Esophagus muscularis mucosa (tissue), 4 donors: ENCODE measurements around the gene ZNF559. TPM values are rescaled to one million over a fixed set of nuclear protein-coding genes. Genes with fewer than 3 reads are reported as not detected.
A peak's percentile ranks its signal among the peaks of the same experiment; 100 is the strongest.

Source experiments
- DNase-seq: peaks from one replicate; pipeline ENCODE4 v3.0.0-alpha.2; 2017; ENCODE audit errors: extremely low spot score
- H3K27ac ChIP-seq, 4 donors: fragments of 200-600 bp; sonication (generic); replicated peaks in 1 of 4; 1 replicate in 3 of 4; 2 replicates in 1 of 4; pipeline ENCODE4 v1.5.1; 2016 to 2019; ENCODE audit warnings: mild to moderate bottlenecking in 1 of 4
- H3K27me3 ChIP-seq, 4 donors: fragments of 200-600 bp; sonication (generic); one replicate each; pipeline versions ENCODE4 v1.5.1 to v1.6.0; 2016 to 2019
- H3K36me3 ChIP-seq, 4 donors: fragments of 200-600 bp; sonication (generic); one replicate each; pipeline ENCODE4 v1.5.1; 2016 to 2019
- H3K4me1 ChIP-seq, 4 donors: fragments of 200-600 bp; sonication (generic); one replicate each; pipeline ENCODE4 v1.5.1; 2016 to 2019
- H3K4me3 ChIP-seq, 4 donors: fragments of 200-600 bp; sonication (generic); 1 replicate in 2 of 4; 2 replicates in 2 of 4; pipeline ENCODE4 v1.5.1; 2016 to 2019; ENCODE audit warnings: mild to moderate bottlenecking in 4 of 4, moderate library complexity in 1 of 4
- H3K9me3 ChIP-seq, 4 donors: fragments of 200-600 bp; sonication (generic); 1 replicate in 3 of 4; 2 replicates in 1 of 4; pipeline ENCODE4 v1.5.1; 2016 to 2019
- EP300 ChIP-seq: sonication (generic); formaldehyde crosslinking; IDR thresholded peaks from one replicate; pipeline ENCODE4 v1.6.1; 2017; ENCODE audit warnings: antibody characterized with exemption
- POLR2A ChIP-seq: fragments of 450-650 bp; IDR thresholded peaks from one replicate; pipeline ENCODE4 v1.6.1; 2017; ENCODE audit warnings: antibody characterized with exemption, moderate library complexity, mild to moderate bottlenecking, low read depth
- POLR2AphosphoS5 ChIP-seq, 2 donors: sonication (generic); formaldehyde crosslinking; IDR thresholded peaks; one replicate each; pipeline ENCODE4 v1.6.1; 2017; ENCODE audit warnings: antibody characterized with exemption in 2 of 2
- WGBS: methylation state at CpG from one replicate; pipeline ENCODE4 v1.1.5; 2018; 5-methylcytosine and 5-hydroxymethylcytosine counted together
- intact Hi-C: fragments of 100-400 bp; cut with DNase I; formaldehyde crosslinking; loops from one replicate; pipeline ENCODE4 v1.15.1; 2023
- total RNA-seq, 4 donors: library from RNA; depleted of rRNA; stranded (reverse); fragments of >200 nt; gene quantifications; one replicate each; pipeline versions ENCODE4 v1.1.0 to v1.2.1, GENCODE V29; 2016
- TF ChIP-seq, protein P1 (sequence below), 3 experiments: fragments of 200-600 bp in 2 of 3; fragments of 450-650 bp in 1 of 3; sonication (generic) in 2 of 3; IDR thresholded peaks; one replicate each; pipeline ENCODE4 v1.5.1; 2017 to 2019; ENCODE audit warnings: antibody characterized with exemption in 3 of 3, mild to moderate bottlenecking in 2 of 3, moderate library complexity in 1 of 3

Gene ZNF559
- total RNA-seq, 4 donors from 2014 or later: 8.8 to 18.9 (median 18.6) TPM

DNA sequence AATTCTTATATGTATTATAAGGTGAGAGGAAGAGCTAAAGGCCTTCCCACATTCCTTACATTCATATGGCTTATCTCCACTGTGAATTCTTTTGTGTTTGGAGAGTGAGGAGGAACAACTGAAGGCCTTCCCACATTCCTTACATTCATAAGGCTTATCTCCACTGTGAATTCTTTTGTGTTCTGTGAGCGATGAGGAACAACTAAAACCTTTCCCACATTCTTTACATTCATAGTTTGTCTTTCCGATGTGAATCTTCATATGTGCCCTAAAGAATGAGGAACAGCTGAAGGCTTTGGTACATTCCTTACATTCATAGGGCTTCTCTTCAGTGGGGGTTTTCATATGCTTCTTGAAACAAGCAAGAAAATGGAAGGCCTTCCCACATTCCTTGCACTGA lies 27.6 kb upstream of the ZNF559 start:
- H3K27me3 ChIP-seq: no peaks in the 10 kb centered on the region
- TF ChIP-seq, protein P1, sequence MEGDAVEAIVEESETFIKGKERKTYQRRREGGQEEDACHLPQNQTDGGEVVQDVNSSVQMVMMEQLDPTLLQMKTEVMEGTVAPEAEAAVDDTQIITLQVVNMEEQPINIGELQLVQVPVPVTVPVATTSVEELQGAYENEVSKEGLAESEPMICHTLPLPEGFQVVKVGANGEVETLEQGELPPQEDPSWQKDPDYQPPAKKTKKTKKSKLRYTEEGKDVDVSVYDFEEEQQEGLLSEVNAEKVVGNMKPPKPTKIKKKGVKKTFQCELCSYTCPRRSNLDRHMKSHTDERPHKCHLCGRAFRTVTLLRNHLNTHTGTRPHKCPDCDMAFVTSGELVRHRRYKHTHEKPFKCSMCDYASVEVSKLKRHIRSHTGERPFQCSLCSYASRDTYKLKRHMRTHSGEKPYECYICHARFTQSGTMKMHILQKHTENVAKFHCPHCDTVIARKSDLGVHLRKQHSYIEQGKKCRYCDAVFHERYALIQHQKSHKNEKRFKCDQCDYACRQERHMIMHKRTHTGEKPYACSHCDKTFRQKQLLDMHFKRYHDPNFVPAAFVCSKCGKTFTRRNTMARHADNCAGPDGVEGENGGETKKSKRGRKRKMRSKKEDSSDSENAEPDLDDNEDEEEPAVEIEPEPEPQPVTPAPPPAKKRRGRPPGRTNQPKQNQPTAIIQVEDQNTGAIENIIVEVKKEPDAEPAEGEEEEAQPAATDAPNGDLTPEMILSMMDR (IDR thresholded peaks at IDR 0.05): no peak
- no peak for TF ChIP-seq POLR2AphosphoS5 (IDR thresholded peaks at IDR 0.05)
- TF ChIP-seq EP300: no peak
- TF ChIP-seq POLR2A: no peak
- peaks cover 12 to 99% (median 97%) of the 10 kb centered on the region in 4 donors for H3K9me3 ChIP-seq
- DNase-seq: no peak
- intact Hi-C loops: no loop called here
- H3K4me1 ChIP-seq: no peaks in the 10 kb centered on the region
- WGBS: 98% methylated on average over 2 of the region's 2 CpGs
- no peak overlapping the region for H3K4me3 ChIP-seq
- H3K36me3 ChIP-seq: peaks cover 64 to 100% (median 78%) of the 10 kb centered on the region in 4 donors
- no peak overlapping the region for H3K27ac ChIP-seq

DNA sequence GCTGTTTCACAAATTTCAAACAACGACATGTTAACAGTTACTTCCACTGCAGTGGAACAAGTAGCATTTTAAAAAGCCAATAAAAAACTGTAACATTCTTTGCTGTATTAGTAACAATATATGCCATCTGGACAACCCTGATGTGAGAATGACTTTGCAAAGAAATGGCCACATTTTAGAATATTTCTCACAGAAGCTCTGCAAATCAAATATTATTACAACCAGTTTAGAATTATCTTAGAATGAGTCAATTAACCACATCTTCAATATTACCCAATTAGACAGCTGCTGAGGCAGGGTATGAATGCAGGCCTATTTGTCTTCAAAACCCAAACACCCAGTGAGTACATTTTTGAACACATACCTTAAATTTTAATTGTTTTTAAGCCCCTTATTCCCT lies 17.5 kb upstream of the ZNF559 start:
- H3K36me3 ChIP-seq: peaks cover 34 to 49% (median 36%) of the 10 kb centered on the region in 4 donors
- peaks cover 7 to 29% (median 24%) of the 10 kb centered on the region in 4 donors for H3K4me1 ChIP-seq
- WGBS: 95% methylated on average over 1 of the region's 1 CpG
- H3K27me3 ChIP-seq: no peaks in the 10 kb centered on the region
- TF ChIP-seq, protein P1 (IDR thresholded peaks at IDR 0.05): no peak
- TF ChIP-seq EP300: no peak
- intact Hi-C loops: loop anchor here (5.0 kb wide), 2 partner anchors 131 to 164 kb away; partner anchors contain the start of genes ZNF266 and ZNF317
- H3K4me3 ChIP-seq: no peak overlapping the region
- no peak overlapping the region for H3K27ac ChIP-seq
- peaks cover 0 to 22% (median 9%) of the 10 kb centered on the region in 4 donors for H3K9me3 ChIP-seq
- DNase-seq: no peak

DNA sequence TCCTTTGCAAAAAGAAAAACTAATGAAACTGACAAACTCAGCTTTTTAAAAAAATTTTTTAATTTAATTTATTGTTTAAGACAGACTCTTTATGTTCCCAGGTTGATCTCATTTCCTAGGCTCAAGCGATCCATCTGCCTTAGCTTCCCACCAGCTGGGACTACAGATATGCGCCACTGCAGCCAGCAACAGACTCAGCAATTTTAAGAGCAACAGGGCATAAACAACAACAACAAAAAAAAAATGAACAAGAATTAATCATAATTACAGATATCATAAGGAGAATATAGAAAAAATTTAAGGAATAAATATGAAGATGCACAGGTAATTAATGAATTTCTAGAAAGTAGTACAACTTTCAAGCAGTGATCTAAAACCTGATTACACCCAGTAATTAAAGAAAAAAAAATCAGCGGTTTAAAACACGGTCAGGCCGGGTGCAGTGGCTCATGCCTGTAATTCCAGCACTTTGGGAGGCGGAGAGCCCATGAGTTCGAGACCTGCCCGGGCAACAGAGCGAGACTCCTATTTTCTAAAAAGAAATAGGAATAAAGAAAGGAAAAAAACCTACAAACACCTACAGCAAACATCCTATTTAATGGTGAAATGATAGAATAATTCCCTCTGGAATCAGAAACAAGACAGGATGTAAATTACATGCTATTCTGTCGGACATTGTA lies 15.7 kb upstream of the ZNF559 start:
- Histone ChIP-seq H3K36me3 (peaks cover 17 to 31% (median 18%) of the 10 kb centered on the region in 4 donors), H3K4me1 (peaks cover 7 to 32% (median 25%) of the 10 kb centered on the region in 4 donors), H3K9me3 (peaks cover 0 to 4% (median 0%) of the 10 kb centered on the region in 4 donors), H3K4me3 (peak overlapping the region; percentile 86 to 94 (median 89)), H3K27ac (no peak overlapping the region), H3K27me3 (no peaks in the 10 kb centered on the region)
- TF ChIP-seq POLR2A: no peak
- TF ChIP-seq, protein P1 (IDR thresholded peaks at IDR 0.05): no peak
- no peak for TF ChIP-seq EP300
- TF ChIP-seq POLR2AphosphoS5 (IDR thresholded peaks at IDR 0.05): no peak
- 68% methylated on average over 10 of the region's 10 CpGs for WGBS
- no peak for DNase-seq
- intact Hi-C loops: loop anchor here (5.0 kb wide), 2 partner anchors 129 to 166 kb away; partner anchors contain the start of genes ZNF266 and ZNF317

DNA sequence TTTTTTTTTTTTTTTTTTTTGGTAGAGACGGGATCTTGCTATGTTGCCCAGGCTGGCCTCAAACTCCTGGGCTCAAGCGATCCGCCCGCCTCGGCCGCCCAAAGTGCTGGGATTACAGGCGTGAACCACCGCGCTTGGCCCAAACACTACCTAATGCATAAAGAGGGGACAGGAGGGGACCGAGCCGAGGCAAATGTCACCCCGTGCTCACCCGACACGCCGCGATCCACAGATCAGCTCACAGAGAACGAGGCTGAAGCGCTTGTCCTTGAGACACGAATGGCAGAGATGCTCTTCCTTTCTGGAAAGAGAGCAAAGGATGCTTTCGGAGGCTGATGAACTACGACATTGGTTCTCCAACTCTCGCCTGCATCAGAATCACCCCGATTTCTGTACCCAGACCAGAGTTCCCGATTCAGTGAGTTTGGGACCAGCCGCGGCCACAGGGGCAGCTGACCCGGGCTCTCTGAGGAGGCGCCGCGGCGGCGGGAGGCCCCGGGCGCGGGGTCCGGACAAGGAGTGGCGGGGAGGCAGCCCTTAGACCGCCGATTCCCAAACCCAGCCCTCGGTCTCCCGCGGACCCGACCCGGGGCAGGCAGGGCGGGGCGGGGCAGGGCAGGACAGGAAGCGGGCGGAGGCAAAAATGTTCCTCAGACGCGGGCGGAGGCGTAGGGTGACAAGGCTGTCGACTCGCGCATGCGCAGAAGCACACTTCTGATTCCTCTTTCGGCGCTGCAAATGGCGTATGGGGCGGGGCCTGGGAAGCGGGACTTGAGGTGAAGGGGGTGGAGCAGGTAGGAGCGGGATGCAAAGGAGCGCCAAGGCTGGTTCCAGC lies 14.6 kb upstream of the ZNF559 start, which contains the start of gene ZNF699:
TSS of gene ZNF699 (minus strand) at position 700 of the 835 bp plus-strand sequence. CDS start 4,719 bp downstream, outside the sequence.
- peaks cover 7 to 32% (median 25%) of the 10 kb centered on the region in 4 donors for H3K4me1 ChIP-seq
- H3K27ac ChIP-seq: peak within 1 kb of the TSS; percentile 93 to 98 (median 98)
- TF ChIP-seq POLR2A: peak; percentile 60
- TF ChIP-seq POLR2AphosphoS5 (IDR thresholded peaks at IDR 0.05): peak; percentile 90 to 92
- no peak for TF ChIP-seq EP300
- TF ChIP-seq, protein P1 (IDR thresholded peaks at IDR 0.05): peak in 1 of 3 experiments; percentile 17
- H3K9me3 ChIP-seq: peaks cover 0 to 5% (median 0%) of the 10 kb centered on the region in 4 donors
- H3K27me3 ChIP-seq: no peaks in the 10 kb centered on the region
- whole genome bisulfite sequencing: under 1% methylated on average over 46 of the region's 63 CpGs
- peak within 1 kb of the TSS; percentile 86 to 94 (median 89) for H3K4me3 ChIP-seq
- DNase-seq: peak; percentile 99
- intact Hi-C loops: loop anchor here (5.0 kb wide), 2 partner anchors 128 to 167 kb away; partner anchors contain the start of genes ZNF266 and ZNF317
- peaks cover 6 to 20% (median 7%) of the 10 kb centered on the region in 4 donors for H3K36me3 ChIP-seq
